ENCODE data around the gene KIF26B.

Gene KIF26B

DNA sequence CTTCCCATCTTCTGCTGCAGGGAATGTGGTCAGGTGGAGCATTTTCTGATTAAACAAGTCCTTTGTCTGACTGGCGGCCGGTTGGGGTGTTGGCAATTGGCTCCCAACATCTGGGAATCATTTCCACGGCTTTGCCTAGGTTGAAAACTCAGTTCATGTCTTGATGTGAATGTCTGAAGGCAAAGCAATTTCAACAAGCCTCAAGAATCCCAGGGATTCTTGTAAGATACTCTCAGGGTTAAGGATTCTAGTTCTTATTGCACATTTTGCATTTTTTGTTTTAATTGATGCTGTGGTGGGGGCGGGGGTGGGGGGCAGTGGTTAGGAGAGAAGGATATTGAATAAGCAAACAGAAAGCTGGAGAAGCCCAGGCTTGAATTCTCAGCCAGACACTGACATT, 273.9 kb downstream of the KIF26B start:
- peak; percentile 65 to 69 for DNase-seq (ENCODE audit: low read depth in 2 of 2)

DNA sequence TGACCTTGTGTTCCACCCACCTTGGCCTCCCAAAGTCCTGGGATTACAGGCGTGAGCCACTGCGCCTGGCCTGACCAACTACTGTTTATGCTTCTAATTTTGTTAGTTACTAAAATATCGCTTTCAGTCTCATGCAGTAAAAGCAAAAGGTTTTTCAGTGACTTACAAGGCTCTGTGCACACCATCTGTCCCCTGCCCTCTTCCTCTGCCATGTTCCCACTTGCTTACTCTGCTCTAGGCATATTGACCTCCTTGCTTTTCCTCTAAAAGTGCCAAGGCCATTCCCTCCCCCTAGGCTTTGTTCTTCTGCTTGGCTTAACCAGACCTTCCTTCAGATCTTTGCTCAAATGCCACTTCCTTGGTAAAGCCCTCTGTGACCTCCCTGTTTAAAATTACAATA, 276.9 kb downstream of the KIF26B start:
- DNase-seq (ENCODE audit: low read depth in 2 of 2): no peak

DNA sequence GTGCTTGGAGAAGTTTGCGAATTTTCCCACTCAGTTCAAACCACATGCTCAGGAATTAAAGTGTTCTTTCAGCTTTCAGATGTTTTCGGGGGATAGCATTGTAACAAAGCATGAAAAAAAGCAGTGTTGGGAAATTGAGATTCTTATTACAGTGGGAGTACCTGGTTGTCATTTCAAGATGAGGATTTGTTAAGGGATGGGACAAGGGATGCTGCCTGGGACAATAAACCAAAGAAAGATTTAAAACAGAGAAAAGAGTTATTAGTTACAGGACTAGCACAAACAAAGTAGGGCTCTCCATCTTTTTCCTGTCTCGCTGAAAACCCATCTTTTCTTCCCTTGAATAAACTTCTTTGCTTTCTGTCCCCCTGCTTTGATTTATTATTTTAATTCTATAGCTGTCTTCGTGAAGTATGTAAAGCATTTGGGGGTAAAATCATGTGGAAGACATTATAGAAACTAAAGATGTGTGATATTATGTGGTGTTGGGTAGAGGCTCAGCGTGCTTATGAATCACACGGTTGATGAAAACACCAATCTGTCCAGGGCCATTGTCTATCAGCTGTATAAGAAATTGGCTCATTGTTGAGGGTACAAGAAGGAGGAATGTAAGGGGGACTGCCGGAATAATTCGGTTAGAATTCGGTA, 277.6 kb downstream of the KIF26B start:
- no peak for DNase-seq (ENCODE audit: low read depth in 2 of 2)

DNA sequence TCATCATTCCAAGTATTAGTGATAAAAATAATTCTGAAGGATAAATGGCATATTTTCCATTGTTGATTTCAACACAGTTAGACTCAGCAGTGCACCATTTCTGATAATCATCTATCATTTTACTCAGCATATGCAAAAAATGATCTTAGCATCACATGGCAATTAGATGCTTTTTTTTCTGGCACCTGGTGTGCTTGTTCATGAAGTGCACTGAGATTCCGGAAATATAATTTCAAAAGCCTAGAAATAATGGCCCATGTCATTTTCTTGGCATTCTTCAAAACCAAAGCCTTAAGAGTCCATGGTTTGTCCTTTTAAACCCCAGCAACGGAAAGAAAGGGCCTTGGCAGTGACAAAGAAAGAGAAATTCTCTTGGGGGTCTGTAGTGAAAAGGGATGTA, 278.8 kb downstream of the KIF26B start:
- DNase-seq (ENCODE audit: low read depth in 2 of 2): peak in 1 of 2 experiments; percentile 28

DNA sequence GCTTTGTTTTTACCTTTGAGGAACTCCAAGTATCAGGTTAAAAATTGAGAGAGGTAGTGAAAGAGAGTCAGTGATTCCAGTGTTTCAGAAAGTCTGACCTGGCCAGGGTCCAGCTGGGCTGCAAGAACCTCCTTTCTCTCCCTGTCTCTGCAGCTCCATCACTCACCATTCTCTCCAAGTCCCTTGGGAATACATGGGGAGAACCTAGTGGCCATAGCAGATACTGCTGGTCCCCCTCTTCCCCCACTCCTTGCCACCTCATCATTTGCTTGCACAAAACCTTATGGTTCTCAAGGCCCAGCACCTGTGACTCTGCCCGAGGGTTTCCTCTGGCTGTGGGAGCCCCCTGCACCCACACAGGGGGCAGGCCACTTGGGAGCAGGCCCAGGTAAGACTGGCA, 279.5 kb downstream of the KIF26B start:
- DNase-seq (ENCODE audit: low read depth in 2 of 2): no peak

DNA sequence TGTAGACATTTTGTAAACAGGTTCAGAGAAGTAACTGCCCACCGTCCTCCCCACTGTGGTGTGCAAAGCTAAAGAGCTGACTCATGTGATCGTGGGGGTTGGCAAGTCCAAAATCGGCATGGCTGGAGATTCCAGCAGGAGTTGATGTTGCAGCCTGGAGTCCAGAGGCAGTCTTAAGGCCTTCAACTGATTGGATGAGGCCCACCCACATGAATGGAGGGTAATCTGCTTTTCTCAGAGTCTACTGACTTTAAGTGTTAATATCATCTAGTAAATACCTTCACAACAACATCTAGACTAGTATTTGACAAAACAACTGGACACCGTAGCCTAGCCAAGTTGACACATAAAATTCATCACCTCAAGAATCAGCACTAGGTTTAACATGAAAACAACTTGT, 281.6 kb downstream of the KIF26B start:
- DNase-seq (ENCODE audit: low read depth in 2 of 2): no peak

DNA sequence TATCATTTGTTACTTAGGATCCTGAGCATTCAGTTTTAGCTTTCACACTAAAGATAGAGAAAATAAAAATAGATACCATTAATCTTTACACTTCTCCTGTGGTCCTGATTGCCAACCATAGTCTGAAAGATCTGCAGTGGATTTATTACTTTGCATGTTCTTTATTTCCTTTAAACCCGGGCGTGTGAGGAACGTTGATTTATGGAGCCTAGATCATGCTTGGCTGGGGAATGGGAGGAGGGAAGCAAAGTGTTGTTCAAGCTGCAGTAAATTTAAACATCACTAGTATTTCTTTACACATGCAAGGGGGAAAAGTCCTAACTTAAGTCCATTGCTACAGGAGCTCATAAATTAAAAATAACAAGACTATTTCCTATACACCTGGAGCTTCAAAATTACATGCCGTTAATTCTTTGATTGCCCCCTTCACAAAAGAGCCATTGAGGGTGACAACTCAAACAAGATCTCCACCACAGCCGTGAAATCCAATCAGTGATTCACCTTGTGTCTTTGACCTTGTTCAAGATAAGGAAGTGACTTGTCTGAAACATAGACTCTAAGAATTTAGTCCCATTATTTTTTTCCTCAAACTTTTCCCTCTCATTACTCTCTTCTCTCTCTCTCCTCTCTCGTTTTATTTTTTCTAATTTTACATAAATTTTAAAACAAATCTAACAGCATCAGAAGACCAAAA, 282.7 kb downstream of the KIF26B start:
- no peak for DNase-seq (ENCODE audit: low read depth in 2 of 2)

DNA sequence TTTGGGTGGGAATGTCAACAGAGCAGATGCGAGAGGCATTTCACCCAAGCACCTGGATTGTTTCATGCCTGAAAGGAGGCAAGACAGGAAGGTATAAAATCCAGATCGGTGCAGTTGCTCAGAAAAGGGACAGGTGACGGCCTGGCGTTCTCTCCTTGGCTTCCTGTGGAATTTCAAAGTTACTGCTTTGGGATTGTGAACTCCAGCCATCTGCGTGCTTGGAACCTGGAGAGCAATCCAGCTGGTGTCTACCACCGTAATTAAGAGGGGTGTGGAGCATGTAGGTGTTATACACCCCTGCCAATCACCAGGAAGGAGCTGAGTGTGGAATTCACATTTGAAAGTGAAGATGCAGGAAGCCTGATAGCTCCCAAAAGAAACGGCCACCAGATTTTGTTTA, 286.1 kb downstream of the KIF26B start:
- DNase-seq (ENCODE audit: low read depth in 2 of 2): no peak

DNA sequence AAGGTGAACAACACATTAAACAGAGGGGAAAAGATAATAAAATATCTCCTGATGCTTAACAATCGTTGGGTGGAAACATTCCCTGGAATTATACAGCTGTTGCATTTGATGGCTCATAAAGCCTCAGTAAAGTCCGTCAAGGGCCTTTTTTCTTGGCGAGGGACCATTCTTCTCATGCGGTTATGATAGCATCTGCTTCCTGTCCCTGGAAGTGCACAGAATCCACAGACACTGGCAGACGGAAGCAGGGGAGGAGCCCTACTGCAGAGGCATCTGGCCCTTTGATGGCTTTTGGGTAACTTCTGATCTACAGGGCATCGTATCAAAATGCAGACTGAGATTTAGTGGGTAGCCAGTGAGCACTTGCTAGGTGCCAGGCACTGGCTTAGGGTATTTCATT, 286.9 kb downstream of the KIF26B start:
- no peak for DNase-seq (ENCODE audit: low read depth in 2 of 2)

DNA sequence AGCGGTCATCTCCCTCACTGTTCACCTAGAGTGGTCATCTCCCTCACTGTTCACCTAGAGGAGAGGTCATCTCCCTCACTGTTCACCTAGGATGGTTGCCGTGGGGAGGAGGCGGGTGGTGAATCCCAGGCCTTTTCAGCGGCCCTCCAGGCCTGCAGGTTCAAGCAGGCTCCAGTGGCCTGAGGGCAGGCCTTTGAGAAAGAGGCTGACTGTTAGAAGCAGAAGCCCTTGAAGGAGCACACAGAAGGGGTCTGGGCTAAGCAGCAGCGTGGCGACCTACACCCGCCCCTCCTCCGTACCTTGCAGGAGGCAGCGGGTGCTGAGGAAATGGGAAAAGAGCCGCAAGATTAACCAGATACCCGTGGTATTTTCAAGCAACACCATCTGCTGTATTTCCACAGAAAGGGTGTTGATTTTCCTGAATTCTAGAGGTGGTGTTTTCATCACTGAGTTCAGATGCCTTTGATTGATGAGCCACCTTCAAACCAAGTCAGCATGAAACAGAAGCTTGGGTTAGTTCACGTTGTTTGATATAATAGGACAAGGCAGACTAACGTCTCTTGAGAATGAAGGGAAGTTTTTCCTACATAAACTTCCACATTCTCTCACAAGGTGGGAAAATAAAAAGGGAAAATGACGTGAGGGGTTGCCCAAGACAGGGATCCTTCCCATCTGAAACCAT, 289.5 kb downstream of the KIF26B start:
- DNase-seq (ENCODE audit: low read depth in 2 of 2): peak in 1 of 2 experiments; percentile 41

DNA sequence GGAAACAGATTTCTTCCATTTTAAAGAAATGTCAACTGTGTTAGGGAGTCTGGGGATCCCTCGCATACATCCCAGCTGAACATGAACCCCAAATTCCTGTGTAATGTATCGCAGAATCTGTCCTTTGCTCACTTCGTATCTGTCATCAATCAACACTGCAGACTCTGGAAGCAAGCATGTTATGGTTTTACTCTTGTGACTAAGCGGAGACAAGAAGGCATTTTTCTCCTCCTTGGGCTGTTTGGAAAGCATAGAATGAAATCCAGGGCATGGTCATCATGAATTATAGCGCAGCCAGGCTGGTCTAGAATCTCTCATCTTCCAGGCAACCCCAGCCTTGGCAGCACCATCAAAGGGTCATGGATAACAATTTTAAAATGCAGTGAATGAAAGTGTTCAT, 290.2 kb downstream of the KIF26B start:
- DNase-seq (ENCODE audit: low read depth in 2 of 2): peak in 1 of 2 experiments; percentile 50

DNA sequence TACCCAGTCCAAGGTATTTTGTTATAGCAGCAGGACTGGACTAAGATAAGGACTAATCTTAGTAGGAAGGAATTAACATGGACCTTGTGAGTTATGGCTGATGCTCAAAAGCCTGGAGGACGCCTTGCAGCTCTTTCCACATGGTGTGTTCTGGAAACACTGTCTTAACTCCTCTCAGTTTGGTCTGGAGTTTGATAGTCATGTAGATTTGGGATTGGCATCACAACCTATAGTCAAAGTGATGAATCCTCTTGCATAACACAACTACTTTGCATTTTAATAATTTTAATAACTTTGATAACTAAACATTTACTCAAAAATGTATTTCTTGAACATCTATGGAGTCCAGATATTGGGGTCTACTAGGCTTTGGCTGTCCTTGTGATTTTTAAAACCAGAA, 293.7 kb downstream of the KIF26B start:
- no peak for DNase-seq (ENCODE audit: low read depth in 2 of 2)

DNA sequence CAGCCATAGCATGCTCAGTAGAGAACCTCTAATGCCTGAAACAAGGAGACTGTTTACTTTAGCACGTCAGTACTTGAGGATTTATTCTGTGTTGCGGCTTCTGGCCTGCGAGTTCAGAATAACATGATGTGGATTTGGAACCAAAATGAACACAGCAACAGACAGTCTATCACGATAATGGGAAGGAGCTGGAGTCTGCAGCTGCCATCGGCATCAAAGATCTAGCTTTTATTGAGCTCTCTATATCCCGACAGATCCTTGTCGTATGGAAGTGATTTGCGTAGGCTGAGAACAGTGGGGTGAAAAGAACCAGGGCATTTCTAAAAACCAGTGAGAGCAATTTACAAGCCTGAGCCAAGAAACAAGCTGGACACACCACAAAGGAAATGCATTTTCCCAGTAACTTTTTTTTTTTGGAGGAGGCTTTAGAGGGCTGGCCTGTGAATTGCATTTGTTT, 294.2 kb downstream of the KIF26B start:
- no peak for DNase-seq (ENCODE audit: low read depth in 2 of 2)

DNA sequence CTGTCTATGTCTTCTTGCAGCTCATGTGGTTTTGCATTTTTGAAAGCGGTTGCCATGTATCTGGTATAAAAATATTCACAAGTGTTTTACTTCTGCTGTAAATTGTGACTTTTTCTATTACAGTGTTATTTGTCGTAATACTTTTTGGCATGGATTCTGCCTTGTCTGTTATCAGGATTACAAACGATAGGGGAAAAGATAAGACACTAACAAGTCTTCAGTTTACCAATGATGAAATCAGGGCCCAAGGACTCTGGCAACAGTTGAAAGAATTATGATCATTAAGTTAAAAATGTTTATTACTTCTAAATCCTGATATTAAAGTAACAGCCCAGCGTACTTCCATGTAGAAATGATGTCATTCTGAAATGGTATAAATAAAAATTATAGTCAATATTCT, 298.8 kb downstream of the KIF26B start:
- no peak for DNase-seq (ENCODE audit: low read depth in 2 of 2)

DNA sequence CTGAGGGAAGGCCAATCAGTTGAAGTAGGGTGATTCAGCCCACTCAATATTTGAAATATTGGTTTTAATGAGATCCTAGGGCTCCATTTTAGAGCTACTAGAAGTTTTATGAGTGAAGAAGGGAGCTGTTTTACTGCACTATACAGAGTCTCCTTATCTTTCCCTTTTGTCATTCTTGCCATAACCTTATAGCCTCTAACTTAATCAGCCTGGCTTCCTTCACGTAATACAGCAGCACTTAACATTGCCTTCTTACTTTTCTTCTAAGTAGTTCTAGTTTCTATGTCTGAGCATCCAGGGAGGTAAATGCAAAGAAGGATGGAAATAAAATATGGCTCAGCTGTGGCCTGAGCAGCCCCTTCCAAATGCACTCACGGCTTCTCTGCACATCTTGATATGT, 299.3 kb downstream of the KIF26B start:
- no peak for DNase-seq (ENCODE audit: low read depth in 2 of 2)

DNA sequence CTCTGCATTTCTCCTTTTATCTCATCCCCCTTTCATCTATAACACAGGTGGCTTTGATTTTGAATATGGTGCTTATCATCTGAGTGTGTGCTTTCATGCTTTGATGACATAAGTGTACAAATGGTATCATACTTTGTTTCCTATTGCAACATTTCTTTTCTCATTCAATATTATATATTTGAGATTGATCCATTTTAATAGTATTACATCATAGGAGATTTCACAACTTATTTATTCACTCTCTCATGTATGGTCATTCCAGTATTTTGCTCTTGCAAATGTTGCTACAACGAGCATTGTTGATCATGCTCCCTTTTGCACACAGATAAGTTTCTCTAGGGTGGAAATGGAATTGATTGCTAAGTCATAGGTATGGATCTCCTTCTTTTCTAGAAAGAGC, 302.8 kb downstream of the KIF26B start:
- DNase-seq (ENCODE audit: low read depth in 2 of 2): no peak

DNA sequence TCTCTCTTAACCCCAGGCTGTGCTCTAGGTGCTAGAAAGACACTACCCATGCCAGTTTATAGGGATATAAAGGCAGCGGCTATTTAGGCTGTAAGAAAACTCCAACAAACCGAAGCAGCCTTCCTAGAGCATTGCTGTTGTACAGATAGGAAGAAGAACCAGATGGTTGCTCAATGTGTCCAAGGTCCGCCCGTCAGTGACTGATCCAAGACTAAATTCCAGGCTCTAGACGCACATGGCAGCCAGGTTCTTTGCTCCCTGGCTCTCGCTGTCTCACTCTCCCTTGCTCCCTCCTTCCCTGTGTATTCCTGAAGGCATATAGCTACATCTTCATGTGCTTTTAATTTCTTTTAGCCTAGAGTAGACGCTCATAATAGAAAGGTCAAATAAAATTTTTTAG, 303.4 kb downstream of the KIF26B start:
- no peak for DNase-seq (ENCODE audit: low read depth in 2 of 2)

DNA sequence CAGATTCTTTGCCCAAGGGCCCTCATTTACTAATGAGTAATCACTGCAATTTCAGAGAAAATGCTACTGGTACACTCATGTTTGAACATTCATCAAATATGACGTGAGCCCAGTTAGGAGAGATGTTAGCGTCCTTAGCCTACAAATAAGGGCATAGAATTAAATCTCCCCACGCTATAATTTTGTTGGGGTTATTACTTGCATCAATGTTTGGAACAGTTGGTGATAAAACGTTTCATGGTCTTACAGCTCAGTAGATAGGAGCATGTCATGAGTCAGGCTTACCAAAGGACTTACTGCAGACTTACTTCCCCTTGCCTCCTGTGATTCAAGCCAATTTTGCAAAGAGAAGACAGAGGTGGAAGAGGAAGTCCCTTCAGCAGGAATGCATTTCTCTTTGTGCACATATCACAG, 304.0 kb downstream of the KIF26B start:
- no peak for DNase-seq (ENCODE audit: low read depth in 2 of 2)

DNA sequence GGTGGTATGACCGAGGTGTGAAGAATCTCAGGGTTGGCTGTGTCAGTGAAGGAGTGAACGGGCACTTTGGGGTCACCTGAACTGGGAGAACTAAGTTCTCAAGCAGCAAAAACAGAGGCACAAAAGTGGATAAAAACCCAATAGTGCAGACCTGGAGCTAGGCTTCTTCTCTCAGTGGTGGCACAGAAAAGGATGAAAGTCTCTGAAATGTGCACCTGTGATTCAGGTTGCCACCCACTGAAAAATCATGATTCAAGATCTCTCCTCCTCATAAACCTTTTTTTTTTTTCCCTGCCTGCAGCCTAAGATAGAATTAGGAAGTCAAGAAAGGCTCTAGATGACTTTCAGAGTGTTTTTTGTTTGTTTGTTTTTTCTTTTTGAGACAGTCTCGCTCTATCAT, 304.8 kb downstream of the KIF26B start:
- no peak for DNase-seq (ENCODE audit: low read depth in 2 of 2)

DNA sequence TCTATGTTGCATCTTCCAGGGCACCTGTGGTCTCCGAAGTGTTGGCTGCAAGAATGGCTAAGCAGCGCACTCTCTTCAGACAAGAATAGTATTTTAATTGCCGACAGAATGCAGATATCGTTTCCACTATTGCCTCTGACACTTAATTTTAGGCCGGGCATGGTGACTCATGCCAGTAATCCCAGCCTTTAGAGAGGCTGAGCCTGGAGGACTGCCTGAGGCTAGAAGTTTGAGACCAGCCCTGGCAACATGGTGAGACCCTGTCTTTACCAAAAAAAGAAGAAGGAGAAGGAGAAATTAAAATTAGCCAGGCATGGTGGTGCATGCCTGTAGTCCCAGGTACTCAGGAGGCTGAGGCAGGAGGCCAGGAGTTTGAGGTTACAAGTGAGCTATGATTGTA, 306.9 kb downstream of the KIF26B start:
- no peak for DNase-seq (ENCODE audit: low read depth in 2 of 2)

DNA sequence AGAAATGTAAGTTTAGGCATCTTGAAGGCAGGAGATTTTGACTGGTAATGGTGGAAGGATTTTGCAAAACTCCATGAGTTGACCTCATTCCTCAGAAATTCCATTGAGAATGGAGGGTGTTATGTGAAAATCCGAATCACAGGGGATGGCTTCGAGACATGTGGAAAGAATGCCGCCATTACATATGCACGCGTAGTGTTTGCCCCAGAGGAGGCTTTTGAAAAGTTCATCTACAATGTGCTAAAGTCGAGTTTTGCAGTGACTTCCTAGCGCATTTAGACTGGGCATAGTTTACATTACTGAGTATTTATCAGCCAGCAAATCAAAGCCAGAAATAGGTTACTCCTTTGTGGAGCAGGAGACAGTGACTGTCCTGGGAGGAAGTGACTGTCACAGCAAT, 307.4 kb downstream of the KIF26B start:
- no peak for DNase-seq (ENCODE audit: low read depth in 2 of 2)

DNA sequence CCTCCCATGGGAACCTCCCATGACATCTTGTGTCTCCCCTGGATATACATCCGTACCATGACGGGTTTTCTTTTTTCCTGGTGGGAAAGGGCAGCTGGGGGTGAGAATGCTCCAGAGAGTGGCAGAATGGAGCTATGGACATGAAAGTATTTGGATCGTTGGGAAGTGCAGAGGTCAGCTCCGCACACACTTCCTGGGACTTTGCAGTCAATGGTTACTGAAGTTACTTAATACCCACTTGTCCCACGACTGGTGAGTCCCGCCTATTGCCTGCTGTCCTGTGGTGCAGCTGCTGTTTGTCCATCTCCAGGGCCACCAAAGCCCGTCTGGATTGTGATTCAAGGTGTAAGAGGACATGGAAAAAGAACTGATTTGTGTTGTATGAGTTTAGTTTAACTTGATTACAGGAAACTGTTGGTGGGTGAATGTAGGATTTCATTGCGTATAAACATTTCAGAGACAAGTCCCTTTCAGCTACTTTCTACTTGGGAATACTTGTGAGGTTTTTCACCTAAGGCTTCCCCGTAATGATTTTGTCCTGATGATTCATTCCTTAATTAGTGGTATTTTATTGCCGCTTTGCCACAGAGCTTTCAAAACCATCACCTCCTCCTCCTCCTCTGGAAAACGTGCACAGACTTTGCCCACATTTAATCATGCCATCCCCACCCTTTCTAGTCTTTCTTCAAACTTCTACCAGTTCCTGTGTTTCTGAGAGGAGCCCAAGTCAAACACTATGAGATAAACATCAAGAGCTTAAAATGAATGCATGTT, 308.8 kb downstream of the KIF26B start:
- DNase-seq (ENCODE audit: low read depth in 2 of 2): no peak
